T-helper 2 cell treated with Interferon-gamma antibody and Interleukin-4, amounts not matched to agents 100 ng/mL and 5 ng/mL, for 36 hours (primary cell): ENCODE measurements around the gene IRAK1. TPM values are rescaled to one million over a fixed set of nuclear protein-coding genes. Genes with fewer than 3 reads are reported as not detected.
"Not testable (repeated sequence)": the region's sequence is repeated elsewhere in the genome, so short reads cannot be mapped to it uniquely, and the experiment has no call there.

Source experiments
- intact Hi-C: fragments of 100-400 bp; cut with micrococcal nuclease; formaldehyde crosslinking; loops from one replicate; pipeline ENCODE4 v1.15.1; 2023
- total RNA-seq: library from RNA; stranded (reverse); gene quantifications from 2 replicates; pipeline ENCODE4 v1.2.3, GENCODE V29; 2022

Gene IRAK1
- total RNA-seq, 1 donor from 2014 or later: 144 TPM

DNA sequence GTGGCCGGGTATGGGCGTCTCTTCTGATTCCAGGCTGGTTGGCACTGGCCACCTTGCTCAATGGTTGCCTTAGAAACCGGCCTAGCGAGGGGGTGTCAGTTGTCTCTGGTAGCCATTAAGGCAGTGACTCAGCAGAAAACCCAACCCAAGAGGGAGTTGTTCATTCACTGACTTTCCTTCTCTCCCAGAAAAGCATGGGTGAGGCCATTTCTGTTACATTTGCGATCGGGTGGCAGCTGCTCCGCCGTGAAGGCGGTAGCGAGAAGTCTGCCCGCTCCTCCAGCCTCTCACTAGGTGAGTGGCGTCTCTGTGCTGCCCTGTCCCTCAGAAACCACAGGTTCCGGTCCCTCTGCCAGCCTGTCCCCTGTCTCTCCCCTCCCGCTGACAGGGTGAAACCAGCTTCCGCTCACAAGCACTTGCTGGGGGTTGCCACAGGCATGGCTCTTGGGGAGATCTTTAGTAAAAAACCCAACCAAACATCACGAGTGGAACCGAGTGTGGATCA, 17.4 kb downstream of the IRAK1 start:
- intact Hi-C loops: no loop called here

GRCh38 chrX:154000051-154000450, 19.7 kb downstream of the IRAK1 start:
- intact Hi-C loops: no loop called here

DNA sequence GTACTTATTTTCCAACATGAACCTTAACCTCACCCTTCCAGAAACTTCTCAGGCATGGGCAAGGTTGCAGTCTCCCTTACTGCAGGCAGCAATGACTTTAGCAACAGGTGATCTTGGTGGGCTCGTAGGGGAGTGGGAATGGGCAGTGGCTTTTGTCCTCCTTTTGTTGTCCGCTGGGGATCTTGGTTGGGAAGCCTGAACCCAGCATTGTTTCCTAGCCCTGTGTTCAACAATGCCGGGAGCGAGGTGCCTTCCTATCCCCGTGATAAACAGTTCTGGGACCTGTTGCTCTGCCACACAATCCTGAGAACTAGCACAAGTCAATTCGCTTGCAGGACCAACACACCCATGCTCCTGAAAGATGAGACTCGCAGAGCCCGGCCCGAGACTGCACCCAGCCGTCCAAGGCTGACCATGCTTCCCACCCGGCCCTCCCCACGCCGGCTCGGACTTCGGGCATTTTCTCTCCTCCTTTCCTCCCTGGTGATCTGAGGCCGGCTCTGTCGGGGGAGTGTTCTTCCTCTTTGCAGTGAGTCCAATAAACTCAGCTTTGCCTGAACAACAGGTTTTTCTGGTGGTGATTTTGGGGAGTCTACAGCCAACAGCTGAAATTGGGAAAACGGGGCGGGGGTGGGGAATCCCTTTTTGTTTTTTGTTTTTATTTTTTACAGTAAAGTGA, 20.2 kb downstream of the IRAK1 start:
- intact Hi-C loops: no loop called here

- intact Hi-C loops: no loop called here
Observed at GRCh38 chrX:153995504-153995903, 24.2 kb downstream of the IRAK1 start.

DNA sequence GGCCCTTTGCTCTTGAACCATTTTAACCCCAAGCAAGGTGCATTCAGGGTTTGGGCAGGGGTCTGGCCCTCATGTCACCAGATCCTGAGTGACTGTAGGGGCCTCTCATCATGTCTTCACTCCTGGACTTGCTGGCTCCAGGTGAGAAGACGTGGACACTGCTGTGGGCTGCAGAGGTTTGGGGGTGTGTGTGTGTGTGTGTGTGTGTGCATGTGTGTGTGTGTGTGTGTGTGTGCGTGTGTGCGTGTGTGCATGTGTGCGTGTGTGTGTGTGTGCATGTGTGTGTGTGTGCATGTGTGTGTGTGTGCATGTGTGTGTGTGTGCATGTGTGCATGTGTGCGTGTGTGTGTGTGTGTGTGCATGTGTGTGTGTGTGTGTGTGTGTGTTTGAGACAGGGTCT, 25.3 kb downstream of the IRAK1 start:
- intact Hi-C loops: not testable (repeated sequence)

DNA sequence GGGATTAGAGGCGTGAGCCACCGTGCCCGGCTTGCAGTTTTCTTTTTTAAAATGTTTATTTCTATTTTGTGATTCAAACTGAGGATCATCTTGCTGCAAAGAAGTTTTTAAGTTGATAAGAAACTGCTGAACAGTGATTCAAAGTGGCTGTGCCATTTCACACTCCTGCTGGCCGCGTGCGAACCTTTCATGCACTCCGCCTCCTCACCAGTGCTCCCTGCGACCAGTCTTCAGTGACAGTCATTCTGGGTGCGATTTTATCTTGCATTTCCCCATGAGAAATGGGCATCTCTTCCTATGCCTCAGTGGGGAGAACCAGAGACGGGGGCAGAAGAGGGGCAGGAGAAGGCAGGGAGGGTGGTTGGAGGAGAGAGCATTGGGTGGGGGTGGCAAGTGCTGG, 25.7 kb downstream of the IRAK1 start:
- intact Hi-C loops: no loop called here

DNA sequence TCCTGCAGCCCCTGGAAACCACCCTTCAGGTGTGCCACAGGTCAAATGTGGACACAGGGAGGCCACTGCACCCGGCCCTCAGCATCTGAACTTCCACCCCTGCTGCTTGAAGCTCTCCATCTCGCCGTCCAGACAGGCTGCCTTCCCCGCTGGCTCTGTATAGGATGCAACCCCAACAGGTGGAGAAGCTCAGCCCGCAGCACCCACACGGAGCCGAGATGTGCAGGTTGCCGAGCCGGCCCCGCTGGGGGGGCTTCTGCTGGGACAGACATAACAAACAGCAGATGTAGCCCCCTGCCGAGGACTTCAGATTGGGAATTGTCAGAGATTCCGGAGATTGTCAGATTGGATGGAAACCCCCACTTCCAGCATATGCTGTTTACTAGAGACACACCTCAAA, 26.6 kb downstream of the IRAK1 start:
- intact Hi-C loops: no loop called here

- intact Hi-C loops: no loop called here
Observed at GRCh38 chrX:153992180-153992579, 27.5 kb downstream of the IRAK1 start.

DNA sequence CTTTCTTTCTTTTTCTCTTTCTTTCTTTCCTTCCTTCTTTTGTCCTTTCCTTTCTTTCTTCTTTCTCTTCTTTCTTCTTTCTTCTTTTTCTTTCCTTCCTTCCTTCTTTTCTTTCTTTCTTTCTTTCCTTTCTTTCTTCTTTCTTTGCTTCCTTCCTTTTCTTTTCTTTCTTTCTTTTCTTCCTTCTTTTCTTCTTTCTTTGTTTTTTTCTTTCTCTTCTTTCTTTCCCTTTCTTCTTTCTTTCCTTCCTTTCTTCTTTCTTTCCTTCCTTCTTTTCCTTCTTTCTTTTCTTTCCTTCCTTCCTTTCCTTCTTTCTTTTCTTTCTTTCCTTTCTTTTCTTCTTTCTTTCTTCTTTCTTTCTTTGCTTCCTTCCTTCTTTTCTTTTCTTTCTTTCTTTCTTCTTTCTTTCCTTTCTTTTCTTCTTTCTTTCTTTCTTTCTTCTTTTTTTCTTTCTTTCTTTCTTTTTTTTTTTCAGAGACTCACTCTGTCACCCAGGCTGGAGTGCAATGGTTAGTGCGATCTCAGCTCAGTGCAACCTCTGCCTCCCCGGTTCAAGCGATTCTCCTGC, 28.6 kb downstream of the IRAK1 start:
- intact Hi-C loops: no loop called here

- intact Hi-C loops: loop anchor here (10.0 kb wide), 1 partner anchor 105 kb away; the partner anchor contains the start of gene MECP2
Observed at GRCh38 chrX:153989973-153990655, 29.6 kb downstream of the IRAK1 start.

- intact Hi-C loops: loop anchor here (10.0 kb wide), 1 partner anchor 106 kb away; the partner anchor contains the start of gene MECP2
Observed at GRCh38 chrX:153988493-153988892, 31.2 kb downstream of the IRAK1 start.

DNA sequence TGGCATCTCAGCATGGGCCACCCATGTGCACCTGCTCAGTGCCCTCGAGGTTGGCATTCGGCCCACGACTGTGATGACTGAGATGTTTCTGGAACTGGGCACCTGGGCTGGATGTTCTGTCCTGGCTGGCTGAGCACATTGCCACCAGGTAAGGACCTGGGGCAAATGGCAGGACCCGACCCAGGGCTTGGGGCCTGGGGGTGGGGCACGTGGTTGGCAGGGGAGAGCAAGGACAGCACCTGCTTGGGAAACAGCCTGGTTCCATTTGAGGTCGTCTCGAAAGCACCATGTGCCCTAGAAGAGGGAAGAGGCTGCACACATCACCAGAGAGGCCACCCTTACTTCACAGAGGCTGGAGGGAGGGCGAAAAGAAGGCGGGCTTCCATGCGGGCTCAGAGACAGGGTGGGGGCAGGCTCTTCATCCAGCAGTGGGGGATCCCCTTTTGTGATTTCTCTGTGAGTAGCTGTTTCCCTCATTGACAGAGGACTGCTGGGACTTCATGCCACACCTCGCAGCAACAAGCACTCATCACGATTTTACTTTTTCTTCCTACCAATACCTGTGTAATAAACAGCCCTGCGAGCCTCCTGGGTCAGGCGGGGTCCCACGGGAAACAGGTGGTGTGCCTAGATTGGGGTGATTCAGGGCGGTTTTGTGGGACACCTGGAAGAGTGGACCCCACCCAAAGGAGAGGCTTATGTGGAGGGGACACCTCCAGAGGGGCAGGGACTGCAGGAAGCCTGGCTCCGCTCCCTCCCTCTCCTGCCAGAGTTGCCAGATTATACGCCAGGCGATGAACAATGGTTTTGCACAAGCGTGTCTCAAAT, 35.1 kb downstream of the IRAK1 start:
- intact Hi-C loops: loop anchor here (10.0 kb wide), 1 partner anchor 110 kb away; the partner anchor contains the start of gene MECP2

DNA sequence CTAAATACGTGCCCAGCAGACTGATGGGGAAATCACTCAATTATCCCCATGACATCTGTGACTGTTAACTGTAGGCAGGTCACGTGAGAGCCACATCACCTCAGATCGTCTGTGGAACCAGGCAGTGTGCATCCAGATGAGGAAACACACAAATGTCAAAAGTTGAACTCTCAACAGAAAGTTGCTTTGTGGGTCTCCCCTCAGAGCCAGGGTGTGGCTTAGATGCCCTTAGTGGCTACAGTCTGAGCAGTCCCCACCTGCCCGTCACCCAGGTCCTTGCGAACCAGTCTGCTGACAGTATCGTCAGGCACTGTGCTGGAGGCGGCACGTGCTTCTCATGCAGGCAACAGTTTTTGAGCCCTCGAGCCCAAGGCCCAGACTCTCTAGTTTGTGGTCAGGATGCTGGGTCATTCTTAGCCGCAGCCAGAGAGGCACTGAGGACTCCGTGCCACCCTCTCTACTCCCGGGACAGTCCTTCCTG, 36.3 kb downstream of the IRAK1 start:
- intact Hi-C loops: loop anchor here (10.0 kb wide), 1 partner anchor 111 kb away; the partner anchor contains the start of gene MECP2

- intact Hi-C loops: loop anchor here (1.0 to 10.0 kb wide), 2 partner anchors 10 to 113 kb away; partner anchors contain the start of genes MECP2 and TMEM187
Observed at GRCh38 chrX:153981771-153982533, 37.8 kb downstream of the IRAK1 start.

DNA sequence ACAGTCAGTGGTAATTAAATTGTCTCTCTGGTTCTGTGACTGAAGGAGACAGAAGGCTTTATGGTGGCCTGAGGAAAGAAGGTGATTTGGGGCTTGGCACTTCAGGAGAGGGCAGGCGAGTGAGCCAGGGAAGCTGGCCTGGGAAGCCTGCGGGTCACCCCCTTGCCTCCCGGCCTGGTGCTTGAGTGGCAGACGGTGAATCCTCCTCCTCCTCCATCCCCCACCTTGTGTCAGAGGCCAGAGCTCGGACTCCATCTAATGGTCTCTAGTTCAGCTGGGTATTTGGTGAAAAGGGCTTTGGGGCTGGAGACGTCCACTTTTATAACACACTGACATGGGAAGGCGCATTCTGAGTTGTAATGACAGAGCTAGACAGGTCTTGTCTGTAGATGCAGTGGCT, 38.5 kb downstream of the IRAK1 start:
- intact Hi-C loops: loop anchor here (1.0 to 10.0 kb wide), 2 partner anchors 9 to 114 kb away; partner anchors contain the start of genes MECP2 and TMEM187

- intact Hi-C loops: loop anchor here (10.0 kb wide), 1 partner anchor 114 kb away; the partner anchor contains the start of gene MECP2
Observed at GRCh38 chrX:153980394-153980793, 39.3 kb downstream of the IRAK1 start.

- intact Hi-C loops: no loop called here
Observed at GRCh38 chrX:153974726-153975286, 44.9 kb downstream of the IRAK1 start.

- intact Hi-C loops: no loop called here
Observed at GRCh38 chrX:153974003-153974725, 45.5 kb downstream of the IRAK1 start.
